Activated naive CD8-positive, alpha-beta T cell treated with anti-CD3 and anti-CD28 coated beads, Interleukin-2, amount 50 U/mL, for 16 hours (primary cell): ENCODE data around the gene TEDC2.
"Not testable (repeated sequence)": the region's sequence is repeated elsewhere in the genome, so short reads cannot be mapped to it uniquely, and the experiment has no call there.

Experiments
- DNase-seq: peaks from one replicate; pipeline ENCODE4 v3.0.0-alpha.2; 2020; ENCODE audit warnings: low read depth, low spot score

The TEDC2 gene

DNA sequence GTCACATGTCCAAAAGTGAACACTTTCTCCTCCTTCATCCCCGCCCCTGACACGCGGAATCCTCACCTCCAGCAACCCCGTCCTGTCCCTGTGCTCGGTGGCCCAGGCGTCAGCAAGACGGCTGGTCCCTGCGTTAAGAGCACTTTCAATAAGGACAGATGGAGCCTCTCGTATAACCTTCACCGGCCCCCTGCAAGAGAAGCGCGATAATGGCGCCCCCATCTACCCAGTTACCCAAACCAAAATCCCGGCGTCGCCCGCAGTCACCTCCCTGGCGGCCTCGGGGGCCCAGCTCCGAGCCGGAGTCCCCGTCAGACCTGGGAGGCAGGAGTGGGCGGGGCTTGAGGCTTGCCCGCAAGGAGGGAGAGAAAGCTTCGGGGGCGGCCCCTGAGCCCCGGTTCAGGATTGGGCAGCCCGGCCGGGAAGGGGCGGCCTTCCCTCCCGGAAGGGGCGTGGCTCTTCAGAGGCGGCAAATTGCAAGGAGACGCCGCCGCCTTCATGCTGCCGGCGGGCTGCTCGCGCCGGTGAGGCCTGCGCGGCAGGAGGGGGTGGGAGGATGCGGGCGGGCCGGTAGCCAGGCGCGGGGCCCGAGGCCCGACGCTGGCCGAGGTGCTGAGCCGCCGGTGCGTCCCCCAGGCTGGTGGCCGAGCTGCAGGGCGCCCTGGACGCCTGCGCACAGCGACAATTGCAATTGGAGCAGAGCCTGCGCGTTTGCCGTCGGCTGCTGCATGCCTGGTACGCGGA lies at the start of gene TEDC2:
TSS of gene TEDC2 (plus strand) at position 463 of the 744 bp plus-strand sequence. CDS start at position 499, 36 bp downstream.
- peak; percentile 95 for DNase-seq

DNA sequence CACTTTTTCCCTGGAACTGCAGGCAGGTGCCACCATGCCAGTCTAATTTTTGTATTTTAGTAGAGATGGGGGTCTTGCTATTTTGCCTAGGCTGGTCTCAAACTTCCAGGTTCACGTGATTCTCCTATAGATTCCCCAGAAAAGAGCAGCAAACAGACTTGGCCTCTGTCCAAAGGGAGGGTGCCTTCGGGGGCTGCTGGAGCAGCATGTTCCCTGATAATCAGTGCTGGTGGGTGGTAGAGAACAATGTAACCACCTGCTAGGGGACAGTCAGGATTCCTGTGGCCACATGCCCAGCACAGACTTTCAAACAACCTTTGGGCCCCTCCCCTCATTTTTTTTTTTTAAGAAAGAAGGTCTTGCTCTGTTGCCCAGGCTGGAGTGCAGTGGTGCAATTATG lies 44.8 kb upstream of the TEDC2 start:
- DNase-seq = no peak

DNA sequence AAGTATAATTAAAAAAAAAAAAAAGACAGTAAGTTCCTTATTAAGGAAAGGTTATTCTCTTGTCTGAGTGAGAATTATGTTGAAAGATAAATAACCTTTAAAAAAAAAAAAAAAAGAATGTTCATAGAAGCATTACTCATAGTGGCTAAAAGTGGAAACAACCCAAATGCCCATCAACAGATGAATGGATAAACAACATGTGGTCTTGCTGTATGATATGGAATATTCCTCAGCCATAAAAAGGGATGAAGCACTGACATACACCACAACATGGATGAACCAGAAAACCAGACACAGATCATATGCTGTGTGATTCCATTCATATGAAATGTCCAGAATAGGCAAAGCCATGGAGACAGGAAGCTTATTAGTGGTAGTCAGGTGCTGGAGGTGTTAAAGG lies 39.9 kb upstream of the TEDC2 start:
- no peak for DNase-seq

DNA sequence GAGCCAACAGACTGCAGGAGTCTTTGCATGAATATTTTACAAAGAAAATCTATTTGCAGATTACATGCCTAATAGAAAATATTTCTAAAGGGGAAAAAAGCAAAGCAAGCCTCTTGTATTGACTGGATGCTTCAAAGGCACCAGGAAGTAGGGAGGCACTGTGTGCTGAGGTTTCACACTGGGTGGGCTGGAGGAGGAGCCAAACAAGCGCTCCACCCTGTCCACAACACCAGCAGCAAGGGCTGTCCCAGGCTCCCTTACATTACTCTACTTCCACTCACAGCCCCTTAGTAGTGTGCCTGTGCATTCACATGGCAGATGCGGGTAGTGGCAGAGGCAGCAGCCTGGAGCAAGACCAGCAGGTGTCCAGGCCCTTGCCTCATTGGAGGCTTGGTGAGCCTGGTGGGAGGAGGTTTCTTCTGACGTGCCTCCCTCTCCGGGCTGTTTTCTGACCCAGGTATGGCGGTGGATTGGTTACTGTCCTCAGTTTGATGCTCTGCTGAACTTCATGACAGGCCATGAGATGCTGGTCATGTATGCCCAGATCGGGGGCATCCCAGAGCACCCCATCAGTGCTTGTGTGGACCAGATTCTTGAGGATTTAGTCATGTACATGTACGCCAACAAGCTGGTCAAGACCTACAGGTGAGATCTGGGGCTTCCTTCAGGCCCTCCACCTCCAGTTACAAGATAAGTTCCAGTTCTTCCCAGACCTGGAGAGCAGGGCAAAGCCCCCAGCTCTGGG lies 37.6 kb upstream of the TEDC2 start:
- DNase-seq = no peak

- no peak for DNase-seq
Observed at GRCh38 chr16:2424061-2425007, 35.6 kb upstream of the TEDC2 start.

- no peak for DNase-seq
Observed at GRCh38 chr16:2425008-2425518, 34.8 kb upstream of the TEDC2 start.

GRCh38 chr16:2425825-2426430 lies 34.0 kb upstream of the TEDC2 start:
- DNase-seq = no peak

DNA sequence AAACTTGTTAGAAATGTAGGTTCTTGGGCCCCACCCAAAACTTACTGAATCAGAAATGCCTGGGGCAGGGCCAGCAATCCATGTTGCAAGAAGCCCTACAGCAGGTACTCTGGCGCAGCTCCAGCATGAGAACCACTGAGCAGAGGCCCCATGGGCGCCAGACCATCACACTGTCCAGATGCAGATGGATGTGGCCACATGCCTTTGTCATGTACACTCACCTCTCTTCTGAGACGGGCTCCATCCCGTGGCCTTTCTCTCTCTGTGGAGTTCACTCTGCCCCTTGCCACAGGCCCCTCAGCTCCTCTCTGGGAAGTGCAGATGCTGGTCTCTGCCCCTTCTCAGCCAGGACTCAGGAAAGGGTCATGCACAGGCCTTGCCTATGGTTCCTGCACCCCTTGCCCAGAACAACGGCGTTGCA lies 33.0 kb upstream of the TEDC2 start:
- DNase-seq = no peak

- DNase-seq = no peak
Observed at GRCh38 chr16:2427526-2427925, 32.4 kb upstream of the TEDC2 start.

DNA sequence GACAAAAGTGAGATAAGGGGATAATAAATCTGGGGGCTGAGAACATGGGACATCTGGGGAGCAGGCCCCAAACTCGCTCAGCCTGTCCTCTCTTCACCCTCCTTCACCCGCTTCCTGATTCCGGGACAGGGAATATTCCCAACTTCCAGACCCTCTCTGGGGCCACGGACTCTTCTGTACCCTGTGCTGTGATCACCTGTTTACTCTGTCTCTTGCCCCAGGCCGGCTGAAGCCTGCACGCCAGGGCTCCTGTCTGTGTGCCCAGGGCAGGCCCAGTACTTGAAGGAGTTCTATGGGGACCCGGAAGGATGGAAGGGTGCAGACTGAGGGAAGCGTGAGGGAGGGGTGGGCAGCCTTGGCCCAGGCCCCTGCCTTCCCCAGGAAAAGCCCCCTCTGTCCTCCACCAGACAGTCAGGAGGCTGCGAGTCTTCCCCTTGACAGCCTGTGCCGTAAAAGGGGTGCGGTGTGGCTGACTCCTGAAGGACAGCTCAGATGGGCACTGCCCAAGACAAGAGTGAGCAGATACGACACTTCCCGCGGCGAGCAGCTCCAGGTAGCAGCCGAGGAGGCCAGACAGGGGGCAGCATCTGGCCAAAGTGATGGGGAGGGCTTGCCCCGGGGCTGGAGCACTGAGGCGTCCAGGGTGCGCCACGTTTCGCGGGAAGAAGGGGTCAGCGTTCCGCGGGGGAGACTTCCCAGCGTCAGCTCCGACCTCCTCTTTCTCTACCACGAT lies 31.7 kb upstream of the TEDC2 start:
- no peak for DNase-seq

DNA sequence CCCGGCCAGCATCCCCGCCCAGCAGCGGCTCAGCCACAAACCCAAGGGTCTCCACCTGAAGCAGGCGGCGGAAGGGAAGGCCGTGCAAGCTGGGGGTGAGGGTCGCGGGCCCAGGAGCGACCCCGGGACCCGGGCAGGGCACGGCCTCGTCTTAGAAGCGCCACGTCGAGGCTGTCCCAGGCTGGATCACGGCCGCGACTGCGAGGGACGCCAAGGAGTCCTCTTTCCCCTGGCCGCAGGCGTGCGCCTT lies 31.2 kb upstream of the TEDC2 start:
- no peak for DNase-seq

GRCh38 chr16:2429034-2429770 lies 30.7 kb upstream of the TEDC2 start, which contains the start of gene CCNF:
Gene CCNF, plus strand, starts transcription at chr16:2429447. Its CDS starts 35 bp downstream, at chr16:2429482.
- peak; percentile 98 for DNase-seq

DNA sequence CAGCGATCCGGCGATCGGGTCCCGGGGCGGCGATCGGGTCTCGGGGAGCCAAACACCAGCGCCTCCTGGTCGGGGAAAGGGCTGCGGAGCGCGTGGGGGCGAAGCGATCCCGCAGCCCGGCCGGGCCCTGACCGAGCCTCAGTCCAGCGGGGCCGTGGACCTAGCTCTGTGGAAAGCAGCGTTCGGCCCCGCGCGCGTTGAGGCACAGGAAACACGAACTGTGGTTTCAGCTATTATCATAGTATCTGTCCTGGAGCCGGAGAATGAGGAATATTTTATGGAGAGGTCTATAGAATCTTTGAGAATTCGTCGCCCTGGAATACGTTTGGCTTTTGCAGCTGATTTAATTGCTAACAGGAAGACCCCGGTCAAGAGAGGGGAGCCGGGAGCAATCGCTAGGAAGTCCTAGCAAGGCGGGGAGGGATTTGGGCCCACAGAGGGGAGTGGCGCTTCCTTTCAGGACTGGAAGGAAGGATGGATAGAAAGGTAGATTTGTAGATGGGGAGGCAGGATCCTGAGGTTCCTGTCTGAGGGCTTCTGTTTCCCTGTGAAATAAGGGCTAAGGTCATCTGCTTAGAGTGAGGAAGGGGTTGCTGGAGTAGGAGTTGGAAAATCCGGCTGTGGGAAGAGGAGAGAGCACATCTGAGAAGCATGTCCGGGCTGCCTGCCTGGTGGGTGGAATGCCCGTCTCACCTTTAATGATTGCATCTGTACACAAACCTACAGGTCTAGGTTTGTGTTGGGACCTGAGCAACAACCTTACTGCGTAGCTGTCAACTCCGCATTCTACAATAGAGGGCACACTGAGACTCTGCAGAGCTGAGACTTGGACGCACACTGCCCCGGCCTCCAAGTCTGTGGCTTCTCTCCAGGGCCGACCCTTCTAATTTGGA lies 29.9 kb upstream of the TEDC2 start:
- no peak for DNase-seq

DNA sequence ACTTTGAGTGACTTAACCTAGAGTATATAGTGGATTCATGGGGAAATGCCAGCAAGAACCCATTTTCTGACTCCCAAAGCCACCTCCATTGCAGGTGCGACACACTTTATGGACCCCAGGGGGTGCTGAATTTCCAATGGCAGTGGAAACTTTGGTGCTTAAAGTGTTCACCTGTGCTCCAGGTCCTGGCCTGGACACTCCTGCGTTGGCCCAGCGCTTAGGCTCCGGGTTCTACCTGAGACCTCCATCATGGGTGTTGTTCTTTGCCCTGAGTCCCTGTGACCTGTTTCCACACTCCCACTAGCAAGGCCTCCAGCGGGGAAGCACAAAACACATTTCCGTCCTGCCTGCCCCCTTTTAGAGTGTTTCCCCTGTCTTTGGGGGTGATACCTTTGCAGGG lies 27.6 kb upstream of the TEDC2 start:
- no peak for DNase-seq

DNA sequence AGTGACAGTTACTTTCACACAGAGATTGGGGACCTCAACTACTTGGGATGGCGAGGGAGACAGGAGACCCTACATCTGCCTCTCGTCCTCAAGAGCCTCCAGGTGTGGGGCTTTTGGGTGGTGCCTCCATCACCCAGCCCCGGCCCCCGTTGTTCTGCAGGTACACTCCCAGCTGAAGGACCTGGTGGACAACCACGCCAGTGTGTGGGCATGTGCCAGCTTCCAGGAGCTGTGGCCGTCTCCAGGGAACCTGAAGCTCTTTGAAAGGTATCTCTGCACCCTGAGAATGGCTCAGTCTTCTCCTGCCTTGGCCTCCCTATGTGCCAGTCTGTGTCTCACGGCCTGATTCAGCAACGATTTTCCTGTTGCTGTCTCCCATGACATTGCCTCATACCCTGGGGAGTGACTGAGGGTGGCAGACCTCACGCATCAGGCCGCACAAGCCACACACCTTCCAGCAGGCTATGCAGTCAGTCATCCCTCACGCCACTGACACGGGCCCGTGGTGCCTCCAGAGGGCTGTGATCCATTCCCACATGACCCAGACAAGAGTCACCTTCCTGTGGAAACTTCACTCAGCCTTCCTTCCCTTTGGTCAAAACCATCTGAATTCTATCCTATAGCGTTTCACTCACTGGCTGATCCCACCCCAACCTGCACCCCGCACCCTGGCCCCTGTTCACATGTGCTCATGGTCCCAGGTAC lies 27.0 kb upstream of the TEDC2 start:
- DNase-seq = no peak

DNA sequence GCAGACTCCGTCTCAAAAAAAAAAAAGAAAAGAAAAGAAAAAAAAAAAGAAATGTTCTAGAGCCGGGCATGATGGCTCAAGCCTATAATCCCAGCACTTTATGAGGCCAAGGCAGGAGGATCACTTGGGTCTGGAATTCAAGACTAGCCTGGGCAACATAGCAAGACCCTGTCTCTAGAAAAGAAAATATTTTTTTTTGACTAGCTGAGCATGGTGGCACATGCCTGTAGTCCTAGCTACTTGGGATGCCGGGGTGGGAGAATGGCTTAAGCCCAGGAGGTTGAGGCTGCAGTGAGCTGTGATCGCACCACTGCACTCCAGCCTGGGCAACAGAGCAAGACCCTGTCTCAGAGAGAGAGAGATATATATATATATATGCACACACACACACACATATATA lies 24.7 kb upstream of the TEDC2 start:
- not testable (repeated sequence) for DNase-seq

DNA sequence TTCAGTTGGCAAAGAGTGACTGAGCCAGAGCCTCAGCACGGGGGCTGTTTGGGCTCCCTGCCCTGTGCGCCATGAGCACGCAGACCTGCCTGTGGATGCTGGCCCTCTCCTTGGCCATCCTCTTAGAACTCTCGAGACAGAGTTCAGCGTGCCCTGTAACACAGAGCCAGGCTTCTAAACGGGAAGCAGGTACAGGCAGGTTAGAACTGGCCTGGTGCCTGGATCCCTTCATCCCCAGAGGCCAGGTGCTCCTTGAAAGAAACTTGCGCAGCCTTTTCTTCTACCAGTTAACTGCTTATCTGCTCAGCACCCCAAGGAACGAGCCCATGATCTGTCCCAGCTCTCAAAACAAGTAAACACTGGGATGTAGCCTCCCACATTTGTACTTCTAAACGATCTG lies 23.8 kb upstream of the TEDC2 start:
- DNase-seq = no peak

- DNase-seq = no peak
Observed at GRCh38 chr16:2437032-2437790, 22.7 kb upstream of the TEDC2 start.
